GM19043 (cell line): Measurements from ENCODE around the gene TEAD1.

Source experiments
- ATAC-seq: cut with Tn5 transposase; IDR thresholded peaks from one replicate; pipeline ENCODE4 v1.9.1; 2021; ENCODE audit warnings: low read depth; ENCODE audit not compliant: unreplicated experiment

Gene TEAD1

DNA sequence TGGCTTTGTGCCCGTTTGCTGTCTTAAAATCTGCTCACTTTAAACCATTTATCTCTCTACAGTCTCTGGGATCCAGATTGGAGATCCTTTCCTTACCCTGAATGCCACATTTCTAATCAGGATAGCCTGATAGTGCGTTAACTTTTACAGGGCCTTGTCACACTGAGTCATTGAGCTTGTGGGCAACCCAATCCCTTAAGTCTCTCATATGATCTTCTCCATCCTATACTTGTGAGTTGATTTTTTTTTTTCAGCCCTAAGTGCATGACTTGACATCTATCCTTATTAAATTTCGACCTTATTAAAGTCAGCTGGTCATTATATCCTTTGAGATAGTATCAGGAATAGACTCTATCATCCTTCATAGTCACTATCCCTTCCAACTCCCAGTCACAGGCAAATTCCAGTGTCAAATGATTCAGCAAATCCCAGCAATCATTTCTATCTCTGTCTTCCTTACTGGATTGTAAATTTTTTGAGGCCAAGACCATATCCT lies 57.7 kb downstream of the TEAD1 start:
- no peak for ATAC-seq

DNA sequence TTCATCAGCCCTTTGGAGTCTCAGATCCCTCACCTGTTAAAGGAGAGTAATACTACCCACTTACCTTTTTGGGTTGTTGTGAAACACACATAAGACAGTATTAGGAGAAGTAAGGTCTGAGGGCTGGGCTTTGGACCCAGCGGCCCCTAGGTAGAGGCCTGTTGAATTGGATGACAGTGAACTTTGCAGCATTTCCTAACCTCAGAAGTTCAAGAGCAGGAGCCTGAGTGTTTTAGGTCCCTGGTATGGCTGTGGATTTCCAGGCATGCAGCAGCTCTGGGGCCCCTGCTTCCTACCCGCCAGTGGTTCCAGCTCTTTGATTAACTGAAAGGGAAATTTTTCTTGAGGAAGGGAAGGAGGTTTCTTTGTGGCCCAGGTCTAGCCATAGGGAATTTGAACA lies 58.9 kb downstream of the TEAD1 start:
- ATAC-seq, result no peak

DNA sequence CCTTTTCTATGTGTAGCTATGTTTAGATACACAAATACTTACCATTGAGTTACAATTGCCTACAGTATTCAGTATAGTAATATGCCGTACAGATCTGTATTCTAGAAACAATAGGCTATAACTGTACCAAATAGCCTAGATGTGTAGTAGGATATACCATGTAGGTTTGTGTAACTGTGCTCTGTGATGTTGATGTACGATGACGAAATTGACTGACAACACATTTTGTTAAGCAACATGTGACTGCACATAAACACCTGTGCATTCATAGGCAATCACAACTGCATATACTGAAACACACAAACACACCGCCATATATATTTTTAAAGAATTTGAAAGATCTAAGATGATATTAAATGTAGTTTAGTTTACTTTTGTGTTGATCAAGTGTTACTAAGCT lies 60.4 kb downstream of the TEAD1 start:
- ATAC-seq, result no peak

DNA sequence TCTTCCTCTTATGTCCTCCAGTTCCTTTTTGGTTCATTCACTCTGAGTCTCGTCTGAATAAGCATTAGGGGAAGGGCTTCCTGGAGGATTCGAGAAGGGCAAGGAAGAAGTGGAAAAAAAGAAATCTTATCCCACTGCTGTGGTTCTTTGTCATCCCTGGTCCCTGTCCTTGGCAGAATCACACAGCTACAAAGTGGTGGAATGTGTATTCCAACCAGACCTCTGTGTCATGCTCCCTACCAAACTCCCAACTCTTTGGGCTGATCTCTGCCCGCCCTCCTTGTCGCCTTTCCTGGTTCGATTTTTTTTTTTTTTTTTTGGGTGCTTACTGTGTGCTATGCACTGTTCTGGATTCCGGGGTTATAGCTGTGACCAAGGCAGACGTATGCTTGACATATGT lies 61.0 kb downstream of the TEAD1 start:
- ATAC-seq, result no peak

DNA sequence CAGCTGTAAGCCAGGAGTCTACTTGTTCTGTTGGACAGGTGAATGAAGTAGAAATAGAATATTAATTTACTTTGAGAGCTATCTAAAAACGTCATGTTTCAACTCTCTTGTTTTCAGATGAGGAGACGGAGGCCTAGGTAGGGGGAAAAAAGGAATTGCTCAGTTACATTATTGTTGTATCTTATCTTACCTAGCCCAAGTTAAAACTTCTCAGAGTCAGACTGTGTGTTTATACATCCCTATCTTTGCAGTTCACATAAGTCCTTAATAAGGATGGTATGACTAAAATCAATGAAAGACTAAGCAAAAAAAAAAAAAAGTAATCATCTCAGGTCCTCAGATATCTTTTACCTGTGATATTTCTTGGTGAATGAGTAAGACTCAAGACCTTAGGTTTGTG lies 62.8 kb downstream of the TEAD1 start:
- ATAC-seq, result no peak

DNA sequence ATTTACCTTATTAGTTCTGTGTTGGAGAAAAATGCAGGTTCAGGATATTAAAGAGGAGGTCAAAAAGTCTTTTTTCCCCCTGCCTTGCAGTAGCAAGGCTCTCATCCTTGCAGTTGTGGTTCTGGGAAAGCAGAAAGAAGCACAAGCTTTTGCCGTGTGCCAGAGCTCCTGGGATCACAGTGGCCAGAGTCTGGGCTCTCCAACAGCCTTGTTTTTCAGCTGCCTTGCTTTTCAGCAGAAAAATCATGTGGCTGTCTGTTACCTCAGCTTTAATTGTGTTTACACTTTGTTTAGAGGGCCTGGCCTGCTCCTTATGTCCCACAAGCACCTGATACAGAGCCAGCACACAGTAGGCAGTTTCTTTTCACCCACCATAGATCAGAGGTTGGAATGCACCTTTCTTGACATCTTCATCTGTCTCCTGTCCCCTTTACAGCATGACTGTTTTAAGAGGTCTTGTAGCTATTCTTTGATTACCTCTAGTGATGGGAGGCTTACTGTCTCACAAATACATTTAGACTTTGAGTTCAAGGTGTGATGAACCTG lies 67.5 kb downstream of the TEAD1 start:
- no peak for ATAC-seq

DNA sequence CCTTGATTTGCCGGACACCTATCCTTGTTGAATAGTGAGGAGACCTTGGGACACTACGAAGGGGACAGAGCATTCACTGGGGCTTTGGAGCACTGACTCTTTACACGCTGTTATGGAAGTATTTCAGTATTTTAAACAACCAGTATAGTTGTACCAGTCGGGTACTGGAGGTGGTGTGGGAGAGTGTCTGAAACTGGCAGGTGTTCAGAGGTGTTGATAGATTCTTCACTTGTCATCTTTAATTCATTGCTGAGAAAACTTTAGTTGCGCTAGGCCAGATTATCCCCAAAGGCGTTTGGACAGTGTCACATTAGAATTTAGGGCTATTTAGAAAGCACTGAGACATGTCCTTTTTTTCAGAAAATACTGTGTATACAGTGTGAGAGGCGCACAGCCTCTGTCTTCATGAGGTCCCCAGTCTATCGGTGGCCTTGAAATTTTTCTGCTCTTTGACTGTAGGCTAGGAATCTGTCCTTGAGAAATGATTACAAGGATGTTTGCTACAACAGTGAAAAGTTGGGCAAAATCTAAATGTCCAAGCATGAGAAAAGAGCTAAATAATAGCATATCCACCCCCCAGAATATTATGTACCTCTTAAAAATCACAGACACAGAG lies 69.7 kb downstream of the TEAD1 start:
- ATAC-seq, result no peak

DNA sequence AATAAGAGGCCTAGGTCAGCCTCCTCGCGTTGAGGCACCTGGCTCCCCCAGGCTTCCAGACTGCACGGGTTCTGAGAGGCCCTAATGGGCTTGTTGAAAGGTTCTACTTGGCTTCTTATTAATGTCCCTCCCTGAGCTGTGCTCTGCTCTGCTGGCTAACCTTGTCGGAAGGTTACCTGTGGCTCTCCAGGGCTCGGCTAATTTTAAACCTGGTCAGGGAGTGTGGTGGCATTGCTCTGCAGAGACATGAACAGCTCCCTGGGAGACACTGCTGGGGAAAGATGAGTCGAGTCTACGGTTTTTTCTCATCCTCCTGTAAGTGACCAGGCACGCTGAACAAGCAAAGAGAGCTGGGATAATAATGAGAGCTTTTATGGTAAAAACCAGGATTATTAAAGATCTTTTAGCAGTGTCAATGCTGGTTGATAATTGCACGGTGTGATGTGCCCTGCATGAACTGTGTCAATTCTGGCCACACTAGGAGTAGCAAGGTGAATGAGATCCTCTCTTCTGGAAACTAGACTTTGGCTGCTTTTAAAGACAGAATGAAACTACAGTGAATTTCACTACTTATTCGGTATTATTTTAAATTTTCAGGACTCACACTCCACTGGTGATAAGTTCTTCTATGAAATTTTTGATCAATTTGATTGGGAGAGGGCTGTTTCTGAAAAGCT lies 70.7 kb downstream of the TEAD1 start:
- no peak for ATAC-seq

DNA sequence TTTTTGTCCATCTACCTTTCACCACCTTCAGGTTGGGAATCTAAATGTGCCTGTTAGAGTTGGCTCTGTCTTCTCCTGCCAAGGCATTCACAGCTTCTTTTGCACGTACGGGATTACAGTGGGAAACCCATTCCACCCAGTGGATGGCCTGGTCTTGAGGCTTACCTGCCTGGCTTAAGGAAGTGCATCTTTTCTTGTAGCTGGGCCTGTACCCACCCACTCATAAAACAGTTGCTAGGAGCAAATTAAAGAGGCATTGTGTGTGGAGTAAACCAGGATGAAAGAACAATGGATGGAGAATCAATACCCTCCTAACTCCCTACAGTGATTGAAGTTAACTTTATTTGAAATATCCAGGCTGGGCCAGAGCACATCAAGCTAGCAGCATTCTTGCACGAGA lies 71.6 kb downstream of the TEAD1 start:
- no peak for ATAC-seq

DNA sequence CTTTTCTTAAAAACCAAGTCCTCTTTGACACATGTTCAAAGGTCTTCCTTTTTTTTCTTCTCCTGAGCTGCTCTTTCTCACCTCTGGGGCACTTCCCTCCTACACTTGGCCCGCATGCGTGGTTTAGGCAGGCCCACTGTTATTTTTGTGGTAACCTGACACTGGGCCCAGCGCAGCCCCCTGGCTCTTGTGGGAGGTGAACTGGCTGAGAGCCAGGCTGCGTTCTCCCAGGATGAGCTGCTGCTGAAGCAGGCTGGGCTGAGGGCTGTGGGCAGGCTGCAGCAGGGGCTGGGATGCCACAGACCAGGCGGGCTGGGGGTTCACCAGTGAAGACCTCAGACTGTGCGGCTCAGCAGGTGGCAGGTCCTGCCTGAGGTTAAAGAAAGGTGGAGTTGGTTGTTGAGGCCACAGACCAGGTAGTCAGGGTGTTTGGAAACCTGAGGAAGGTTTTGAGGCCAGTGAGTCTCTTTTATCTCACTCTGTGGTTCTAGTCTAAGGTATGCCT lies 72.4 kb downstream of the TEAD1 start:
- no peak for ATAC-seq

DNA sequence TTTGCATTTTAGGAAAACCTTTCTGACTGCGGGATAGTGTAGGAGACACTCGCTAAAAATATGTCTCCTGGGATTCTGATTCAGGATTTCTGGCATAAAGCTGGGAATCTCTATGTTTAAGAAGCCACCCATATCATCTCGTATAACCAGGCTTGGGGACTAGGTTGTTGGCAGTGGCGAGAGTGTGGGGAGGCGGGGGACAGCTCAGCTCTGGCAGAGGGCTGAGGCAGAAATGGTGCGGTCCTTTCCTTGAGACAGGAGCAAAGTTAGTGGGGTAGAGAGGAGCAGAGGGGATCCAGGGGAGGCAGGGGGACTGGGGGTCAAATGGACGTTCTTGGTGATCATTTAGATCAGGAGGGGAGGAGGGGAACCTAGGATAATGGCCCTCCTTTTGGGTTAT lies 74.3 kb downstream of the TEAD1 start:
- no peak for ATAC-seq

DNA sequence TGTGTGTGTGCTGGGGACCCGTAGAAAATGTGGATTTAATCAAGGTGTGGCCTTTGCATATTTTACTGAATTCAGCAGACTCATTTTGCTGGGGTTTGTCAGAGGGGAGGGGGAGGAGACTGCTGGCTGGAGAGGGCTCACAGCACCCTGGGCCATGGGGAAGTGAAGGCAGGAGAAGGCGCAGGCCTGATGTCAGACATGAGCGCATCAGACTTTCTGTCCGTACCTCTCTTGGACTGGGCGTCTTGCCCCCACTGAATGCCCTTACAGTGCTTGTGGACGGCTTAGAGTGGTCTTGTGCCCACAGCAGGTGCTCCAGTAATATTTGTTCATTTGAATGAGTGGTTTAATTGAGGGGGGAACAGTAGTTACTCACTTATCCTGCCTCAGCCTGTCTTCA lies 75.2 kb downstream of the TEAD1 start:
- no peak for ATAC-seq

DNA sequence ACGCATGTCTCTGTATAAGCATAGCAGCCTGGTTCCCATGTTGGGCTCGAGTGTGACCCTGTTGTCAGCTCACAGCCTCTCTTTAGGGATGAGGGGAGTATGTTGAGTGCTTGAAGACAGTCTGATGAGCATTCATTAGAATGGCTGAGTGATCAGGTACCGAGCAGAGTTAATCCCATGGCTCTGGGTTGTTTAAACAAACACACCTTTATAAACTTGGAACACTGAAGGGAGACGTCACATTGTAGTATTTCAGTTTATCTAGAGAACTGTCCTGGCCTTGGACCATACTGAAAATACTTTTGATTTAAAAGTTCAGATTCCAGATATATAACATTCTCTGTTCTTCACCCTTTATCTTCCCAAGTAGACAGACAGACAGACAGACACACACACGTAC lies 76.0 kb downstream of the TEAD1 start:
- ATAC-seq, result no peak

DNA sequence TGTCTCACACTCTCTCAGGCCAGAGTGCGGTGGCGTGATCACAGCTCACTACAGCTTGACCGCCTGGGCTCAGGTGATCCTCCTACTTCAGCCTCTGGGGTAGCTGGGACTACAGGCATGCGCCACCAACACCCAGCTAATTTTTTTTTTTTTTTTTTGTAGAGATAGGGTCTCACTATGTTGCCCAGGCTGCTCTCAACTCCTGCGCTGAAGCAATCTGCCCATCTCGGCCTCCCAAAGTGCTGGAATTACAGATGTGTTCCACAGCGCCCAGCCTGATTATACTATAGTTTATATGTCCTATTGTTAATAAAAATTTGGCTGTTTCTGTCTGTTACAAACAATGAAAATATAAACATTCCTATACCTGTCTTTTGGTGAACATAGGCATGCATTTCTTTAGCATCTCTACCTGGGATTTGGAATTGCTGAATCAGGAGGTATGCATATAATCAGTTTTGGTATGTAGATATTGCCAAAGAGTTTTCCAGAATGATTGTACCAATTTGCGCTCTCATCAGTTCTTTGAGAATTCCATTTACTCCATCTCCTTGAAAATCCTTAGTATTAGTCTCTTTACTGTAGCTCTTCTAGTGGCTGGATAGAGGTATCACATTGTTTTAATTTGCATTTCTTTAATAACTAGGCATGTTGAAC lies 78.8 kb downstream of the TEAD1 start:
- ATAC-seq, result no peak

DNA sequence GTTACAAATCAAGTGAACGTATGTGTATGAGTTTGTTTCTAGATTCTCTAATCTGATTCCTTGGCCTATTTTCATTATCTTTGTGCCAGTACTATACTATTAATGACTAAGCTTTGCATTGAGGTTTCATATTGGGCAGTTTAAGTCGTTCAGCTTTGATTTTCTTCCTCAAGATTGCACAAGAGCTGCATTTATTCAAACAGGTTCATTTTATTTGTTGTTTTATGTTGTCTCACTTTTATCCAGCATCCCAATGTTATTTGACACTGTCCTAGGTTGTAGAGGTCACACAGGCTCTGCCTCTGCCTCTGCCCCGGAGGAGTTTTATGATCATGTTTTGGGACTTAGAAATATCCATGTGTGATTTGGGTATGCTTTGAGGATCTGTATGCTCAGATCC lies 79.8 kb downstream of the TEAD1 start:
- no peak for ATAC-seq

DNA sequence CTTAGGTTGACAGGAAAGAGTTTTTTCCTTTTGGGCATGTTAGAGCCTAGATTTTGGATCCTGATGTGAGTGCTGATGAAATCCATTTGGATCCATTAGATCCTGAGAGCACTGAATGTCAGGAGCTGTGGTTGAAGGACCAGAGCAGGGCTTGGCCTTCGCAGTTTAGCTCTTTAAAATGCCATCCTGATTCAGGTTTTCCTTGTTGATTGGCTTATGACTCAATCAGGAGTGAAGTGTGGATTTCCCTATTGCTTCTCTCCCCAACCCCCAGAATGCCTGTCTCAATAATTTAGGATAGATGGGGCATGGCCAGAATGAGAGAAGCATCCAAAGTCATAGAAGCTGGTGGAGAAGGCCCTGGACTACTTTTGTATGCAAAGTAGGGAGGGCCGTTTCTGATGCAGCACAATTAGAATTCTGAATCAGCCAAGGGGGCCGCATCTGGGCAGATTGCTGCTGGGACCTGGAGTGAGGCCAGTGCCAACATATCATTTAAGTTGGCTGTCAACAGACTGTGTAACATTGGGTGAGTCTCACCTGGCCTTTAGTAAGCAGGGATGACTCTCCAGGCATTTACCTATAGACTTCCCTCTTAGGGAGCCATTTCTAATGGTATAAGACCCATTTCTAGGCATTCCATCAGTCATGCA lies 80.5 kb downstream of the TEAD1 start:
- no peak for ATAC-seq

DNA sequence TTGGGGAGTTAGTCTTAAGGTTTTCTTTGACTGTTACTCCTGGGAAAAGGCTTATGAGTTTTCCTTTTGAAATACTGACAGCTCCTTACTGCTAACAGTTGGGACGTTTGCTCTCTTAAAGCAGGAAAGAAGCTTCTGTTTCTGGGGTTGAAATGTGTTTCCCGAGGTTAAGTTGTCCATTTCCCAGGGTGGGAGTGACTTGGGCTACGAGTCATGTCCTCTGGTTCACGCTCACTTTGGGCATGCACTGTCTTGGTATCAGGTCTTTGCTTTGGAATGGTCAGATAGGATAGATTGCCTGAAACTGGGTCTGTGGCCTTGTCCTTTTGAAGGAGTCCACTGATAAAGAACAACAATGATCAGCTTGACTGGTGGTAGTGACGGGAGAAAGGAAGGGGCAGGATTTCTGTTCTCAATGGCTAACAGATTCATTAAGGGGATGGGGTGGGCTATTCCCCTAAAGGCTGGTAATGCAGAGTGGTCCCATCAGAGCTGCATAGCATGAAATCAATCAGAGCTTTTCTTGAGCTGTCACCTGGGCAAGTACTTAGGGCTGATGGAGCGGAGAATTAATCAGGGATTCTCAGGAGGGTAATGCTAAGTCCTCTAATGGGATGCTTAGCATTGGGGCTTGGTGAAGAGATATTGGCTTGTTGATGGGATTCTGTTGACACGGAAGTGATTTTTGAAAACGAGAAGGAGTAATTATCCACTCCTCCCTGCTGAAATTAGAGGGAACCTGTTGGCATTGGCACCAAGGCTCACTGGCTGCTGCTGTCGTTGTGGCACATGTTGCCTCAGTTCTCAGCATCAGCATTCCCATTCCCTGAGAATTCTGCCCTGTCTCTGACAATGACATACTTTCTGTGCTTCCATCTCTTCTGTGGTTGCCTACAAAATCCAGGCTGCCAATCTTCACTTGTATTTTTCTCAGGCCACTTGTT lies 81.6 kb downstream of the TEAD1 start:
- ATAC-seq, result no peak

DNA sequence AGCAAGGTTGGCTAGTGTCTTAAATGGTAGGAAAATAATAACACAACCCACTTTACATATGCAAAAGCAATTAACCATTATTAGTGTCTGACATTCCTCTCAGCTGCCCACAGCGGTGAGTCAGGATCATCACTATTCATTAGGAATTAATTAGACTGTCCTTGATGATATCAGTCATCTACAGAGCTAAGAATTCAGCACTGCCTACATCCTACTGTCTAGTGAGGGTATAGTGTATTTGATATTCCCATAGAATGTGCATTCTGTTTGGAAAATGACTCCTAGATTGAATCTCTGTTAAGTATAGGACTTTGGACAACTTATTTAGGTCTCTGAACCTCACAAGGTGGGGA lies 82.2 kb downstream of the TEAD1 start:
- ATAC-seq, result no peak

DNA sequence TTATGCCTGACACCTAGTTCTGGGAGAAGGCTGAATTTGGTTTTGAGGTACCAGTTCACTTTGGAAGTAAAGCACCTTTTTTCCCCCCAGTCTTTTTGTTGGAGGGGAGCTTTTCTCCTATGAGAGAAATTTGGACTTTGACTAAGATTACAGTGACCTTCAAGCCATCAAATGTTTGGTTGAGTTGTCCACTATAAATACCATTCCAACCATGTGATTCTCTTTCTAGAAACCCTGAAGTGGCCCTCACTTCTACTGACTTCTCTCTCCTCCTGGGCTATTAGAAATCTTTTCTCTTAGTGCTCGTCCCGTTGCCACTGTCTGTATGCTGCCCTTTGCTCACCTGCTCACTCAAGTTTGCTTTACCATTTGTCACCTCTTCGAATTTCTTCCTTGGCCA lies 82.6 kb downstream of the TEAD1 start:
- ATAC-seq, result no peak

DNA sequence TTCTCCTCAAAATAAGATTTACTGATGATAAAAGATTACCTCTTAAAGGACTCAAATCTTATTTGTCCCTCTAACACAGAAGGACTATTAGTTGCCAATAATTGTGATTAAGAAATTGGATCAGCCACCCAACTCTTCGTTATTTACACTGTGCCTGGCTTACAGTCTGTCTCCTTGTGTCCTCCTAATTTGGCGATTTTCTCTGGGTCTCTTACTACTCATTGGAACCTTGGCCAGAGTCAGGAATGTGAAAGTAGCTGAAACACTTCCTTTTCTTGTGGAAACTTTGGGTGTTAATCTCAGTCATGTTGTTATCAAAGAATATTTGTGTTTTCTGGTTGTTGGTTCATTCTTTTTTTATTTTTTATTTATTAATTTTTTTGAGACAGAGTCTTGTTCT lies 83.2 kb downstream of the TEAD1 start:
- ATAC-seq, result no peak
